Measurements from ENCODE around the gene IBA57. TPM values are rescaled to one million over a fixed set of nuclear protein-coding genes. Genes with fewer than 3 reads are reported as not detected.

The IBA57 gene
- total RNA-seq, 1 experiment from 2014 or later = 16.5 TPM

DNA sequence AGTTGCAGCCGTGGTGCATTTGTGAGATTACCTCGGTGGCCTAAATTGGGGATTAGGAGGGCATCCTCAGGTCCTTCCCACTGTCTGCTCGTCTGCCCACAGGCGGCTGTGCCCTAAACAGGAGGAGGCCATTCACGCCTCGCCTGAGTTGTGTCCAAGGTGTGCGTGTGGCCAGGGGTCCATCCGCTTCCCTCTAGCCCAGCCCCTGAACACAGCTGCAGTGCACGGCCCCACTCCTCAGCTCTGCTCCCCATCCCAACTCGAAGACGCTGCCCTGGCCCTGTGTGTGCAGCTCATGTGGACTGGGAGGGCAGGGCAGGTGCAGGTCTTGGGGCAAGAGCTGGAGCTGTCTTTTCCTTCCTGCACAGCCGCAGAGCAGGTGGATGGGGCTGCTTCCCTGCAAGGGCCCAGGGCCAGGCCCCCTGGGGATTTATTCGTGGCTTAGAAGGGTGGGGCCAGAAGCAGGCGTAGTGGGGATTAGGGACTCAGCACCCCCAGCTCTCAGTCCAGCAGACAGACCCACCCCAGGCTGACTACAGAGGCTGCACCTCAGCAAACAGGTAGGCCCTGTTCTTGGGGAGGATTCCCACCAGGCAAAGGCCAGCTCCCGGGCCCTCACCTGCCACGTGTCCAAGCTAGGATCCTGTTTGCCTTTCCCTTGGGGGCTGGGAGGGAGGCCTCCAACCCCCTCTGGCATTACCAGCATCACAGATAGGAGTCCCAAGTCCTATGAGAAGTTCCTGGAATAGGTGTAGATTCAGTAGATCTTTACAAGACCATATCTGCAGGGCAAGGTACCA is 21.2 kb upstream of the IBA57 start:
- DNase-seq (ENCODE audit: low spot score) = peak; percentile 30

DNA sequence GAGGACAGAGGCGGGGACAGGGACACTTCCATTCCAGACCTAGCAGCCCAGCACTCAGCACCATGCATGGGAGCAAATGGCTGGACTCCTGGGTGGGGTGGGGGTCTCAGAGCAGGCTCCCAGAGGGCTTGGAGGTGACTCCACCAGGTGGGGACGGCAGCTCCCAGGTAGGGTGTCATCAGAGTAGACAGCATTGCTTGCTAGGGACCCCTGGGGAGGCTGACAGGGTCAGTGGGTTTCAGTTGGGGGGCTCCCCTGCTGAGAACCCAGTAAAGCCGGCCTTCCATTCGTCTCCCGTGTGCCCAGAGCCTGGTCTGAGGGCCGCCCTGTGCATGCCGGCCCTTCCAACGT is 20.6 kb upstream of the IBA57 start:
- no peak for DNase-seq (ENCODE audit: low spot score)

DNA sequence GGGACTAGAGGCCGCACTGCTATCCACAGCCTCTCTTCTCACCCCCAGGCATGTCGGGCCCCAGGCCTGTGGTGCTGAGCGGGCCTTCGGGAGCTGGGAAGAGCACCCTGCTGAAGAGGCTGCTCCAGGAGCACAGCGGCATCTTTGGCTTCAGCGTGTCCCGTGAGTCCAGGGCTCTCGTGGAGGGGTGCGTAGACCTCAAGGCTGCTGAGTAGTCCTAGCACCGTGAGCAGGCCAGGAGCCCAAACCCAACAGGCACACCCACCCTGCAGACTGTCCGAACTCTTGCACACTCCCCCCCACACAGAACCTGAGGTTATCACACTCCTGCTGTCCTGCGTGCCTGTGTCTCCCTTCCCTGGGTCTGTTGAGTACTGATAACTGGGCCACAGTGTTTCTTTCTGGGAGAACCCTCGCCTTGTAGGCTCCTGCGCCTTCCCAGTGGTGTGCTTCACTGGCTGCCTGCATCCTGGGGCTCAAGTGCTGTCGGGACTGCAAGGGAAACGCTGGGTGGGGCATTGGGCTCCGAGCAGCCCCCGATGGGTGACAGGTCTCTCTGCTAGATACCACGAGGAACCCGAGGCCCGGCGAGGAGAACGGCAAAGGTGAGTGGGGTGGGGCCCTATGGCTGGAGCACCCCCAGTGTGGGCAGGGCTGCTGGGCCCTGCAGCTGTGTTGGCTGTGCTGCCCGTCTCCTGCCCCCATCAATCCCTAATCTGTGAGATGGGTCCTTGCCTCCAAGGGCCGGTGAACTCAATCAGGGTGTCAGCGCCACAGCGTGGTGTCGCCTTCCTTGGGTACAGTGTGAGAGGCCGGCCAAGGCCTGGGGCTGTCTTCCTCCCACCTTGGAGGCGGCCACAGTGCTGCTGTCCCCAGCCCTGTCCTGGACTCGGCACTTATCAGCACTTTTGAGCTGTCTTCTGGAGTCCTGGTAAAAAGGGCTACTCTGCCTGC is 19.9 kb upstream of the IBA57 start:
- DNase-seq (ENCODE audit: low spot score) = no peak

DNA sequence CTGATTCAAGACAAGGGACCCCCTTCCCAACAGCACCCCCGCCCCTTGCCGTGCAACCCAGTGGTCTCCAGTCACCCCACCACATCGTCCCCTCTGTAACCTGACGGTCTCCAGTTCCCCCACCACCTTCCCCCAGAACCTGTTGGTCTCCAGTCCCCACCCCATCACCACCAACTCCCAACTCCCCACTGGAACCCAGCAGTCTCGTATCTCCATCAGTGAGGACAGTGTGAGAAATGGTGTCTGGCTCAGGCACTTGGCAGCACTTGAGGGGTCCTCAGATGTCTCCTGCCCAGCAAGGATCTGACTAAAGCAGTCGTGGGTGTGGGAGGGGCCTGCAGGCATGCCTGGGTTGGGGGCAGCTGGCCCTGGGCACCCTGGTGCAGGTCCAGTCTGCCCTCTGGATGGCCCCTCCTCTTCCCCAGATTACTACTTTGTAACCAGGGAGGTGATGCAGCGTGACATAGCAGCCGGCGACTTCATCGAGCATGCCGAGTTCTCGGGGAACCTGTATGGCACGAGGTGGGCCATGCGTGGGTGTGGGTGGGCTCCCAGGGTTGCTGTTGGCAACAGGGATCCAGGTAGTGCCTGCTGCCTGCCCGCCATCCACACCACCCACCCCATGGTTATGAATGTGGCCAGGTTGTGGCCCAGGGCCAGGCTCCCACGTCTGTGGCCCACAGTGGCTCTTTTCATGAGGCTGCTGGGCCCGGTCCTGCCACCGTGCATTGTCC is 19.0 kb upstream of the IBA57 start:
- no peak for DNase-seq (ENCODE audit: low spot score)

DNA sequence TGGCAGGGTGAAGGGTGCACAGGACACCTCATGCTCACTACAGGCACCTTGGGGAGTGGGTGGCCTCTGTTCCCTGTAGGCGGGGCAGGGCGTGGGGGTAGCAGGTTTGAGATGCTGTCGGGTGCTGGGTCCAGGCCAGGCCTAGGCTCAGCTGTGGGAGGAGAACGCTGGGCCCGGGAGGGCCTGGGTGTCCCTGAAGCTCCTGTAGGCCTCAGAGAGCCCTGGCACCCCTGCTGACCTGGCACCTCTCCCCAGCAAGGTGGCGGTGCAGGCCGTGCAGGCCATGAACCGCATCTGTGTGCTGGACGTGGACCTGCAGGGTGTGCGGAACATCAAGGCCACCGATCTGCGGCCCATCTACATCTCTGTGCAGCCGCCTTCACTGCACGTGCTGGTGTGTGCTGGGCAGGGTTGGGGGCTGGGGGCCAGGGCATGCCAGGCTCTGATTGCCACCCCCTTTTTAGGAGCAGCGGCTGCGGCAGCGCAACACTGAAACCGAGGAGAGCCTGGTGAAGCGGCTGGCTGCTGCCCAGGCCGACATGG is 18.4 kb upstream of the IBA57 start:
- no peak for DNase-seq (ENCODE audit: low spot score)

DNA sequence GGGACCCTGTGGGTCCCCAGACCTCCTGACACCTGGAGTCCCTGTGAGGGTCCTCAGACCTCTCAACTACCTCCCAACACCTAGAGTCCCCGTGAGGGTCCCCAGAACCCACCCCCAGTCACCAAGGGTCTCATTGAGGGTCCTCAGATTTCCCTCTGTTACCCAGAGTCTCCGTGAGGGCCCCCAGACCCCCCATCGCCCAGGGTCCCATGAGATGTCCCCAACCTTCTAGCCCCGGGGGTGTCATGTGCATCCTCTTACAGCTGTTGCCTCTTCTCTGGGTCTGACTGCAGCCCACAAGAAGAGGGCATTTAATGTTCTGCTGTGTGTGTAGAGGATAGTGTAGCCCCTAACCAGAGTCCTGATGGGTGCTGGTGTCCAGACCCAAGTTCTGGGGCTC is 17.8 kb upstream of the IBA57 start:
- no peak for DNase-seq (ENCODE audit: low spot score)

DNA sequence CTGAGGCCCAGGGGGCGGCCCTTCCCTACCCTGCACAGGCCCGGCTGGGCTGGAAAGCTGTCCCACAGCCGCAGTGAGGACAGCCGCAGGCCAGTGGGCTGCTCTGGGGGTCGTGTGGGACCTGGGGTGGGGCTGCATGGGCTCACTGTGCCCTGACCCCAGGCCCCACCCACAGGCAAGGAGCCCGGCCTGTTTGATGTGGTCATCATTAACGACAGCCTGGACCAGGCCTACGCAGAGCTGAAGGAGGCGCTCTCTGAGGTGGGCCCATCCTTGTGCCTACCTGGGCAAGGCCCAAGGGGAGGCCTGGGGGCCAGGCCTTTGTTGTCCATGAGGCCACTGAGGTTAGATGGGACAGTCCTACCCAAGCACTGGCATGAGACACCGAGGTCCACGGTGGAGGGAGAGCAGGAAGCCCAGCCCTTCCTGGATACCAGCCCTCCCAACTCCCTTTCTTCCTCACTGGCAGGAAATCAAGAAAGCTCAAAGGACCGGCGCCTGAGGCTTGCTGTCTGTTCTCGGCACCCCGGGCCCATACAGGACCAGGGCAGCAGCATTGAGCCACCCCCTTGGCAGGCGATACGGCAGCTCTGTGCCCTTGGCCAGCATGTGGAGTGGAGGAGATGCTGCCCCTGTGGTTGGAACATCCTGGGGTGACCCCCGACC is 17.3 kb upstream of the IBA57 start:
- peak; percentile 62 for DNase-seq (ENCODE audit: low spot score)

DNA sequence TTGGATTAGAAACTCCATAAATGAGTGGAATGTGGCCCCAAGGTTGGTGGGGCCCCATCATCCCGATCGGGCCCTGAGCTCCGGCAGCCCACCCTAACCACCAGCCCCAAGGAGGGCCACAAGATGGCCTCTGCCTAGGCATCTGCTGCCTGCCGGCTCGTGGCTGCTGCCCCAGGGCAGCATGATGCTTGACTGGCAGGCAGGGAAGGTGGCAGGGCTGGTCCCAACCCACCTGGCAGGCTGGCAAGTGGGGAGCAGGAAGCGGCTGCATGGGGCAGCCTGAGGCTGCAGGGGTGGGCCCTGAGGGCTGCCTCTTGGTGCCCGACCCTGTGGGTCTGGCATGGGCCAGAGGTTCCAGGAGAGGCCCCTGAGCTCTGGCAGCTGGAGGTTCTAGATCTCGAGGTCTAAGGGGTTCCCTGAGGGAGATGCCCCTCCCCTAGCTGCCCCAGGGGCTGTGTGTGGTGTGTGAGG is 16.6 kb upstream of the IBA57 start:
- peak; percentile 65 for DNase-seq (ENCODE audit: low spot score)

DNA sequence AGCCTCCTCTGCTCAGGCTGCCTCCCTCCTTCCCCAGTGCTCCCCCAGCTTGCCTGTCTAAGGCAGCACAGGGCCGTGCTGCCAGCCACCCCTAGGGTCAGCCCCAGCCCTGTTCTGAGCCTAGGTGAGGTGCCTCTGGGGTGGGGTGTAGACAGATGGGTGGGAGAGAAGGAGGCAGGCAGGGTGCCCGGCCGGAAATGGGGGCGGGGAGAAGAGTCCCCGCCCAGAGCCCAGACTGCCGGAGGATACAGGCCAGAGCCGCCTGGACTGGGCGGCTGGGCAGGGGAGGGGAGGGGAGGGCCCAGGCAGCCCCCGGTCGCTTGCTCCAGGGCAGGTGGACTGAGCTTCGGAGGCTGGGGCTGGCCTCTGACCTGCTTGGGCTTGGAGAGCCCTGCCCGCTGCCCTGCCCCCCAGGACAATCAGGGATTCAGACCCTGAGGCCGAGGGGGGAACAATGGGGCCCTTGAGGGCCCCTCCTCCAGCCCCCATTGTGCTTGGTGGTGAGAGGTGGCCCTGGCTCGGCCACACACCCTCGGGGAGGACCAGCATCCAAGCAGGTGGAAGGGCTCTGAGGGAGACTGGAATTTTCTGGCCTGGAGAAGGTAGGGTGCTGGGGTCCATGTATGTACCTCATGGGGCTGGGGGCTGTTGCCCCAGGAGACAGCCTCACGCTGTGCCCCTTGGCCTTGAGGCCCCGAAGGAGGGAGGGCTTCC is 16.0 kb upstream of the IBA57 start, which contains the start of gene GJC2:
TSS of gene GJC2 (plus strand) at position 525 of the 714 bp plus-strand sequence. CDS start 7,829 bp downstream, outside the sequence.
- DNase-seq (ENCODE audit: low spot score) = peak; percentile 87

DNA sequence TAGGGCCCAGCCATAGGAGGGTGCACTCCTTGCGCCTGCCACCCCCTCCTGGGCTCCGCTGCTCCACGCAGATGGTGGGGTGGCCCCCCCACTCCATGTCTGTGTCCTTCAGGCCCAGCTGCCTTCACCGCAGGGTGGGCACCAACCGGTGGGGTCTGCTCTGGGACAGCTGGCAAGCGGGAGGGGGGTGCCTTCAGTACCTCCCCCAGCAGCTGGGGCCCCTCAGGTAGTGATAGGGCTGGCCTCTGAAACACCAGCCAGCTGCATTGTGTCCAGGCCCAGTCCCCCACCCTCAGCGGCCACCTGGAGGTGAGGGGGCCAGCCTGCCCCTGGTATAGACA is 15.5 kb upstream of the IBA57 start:
- no peak for DNase-seq (ENCODE audit: low spot score)

DNA sequence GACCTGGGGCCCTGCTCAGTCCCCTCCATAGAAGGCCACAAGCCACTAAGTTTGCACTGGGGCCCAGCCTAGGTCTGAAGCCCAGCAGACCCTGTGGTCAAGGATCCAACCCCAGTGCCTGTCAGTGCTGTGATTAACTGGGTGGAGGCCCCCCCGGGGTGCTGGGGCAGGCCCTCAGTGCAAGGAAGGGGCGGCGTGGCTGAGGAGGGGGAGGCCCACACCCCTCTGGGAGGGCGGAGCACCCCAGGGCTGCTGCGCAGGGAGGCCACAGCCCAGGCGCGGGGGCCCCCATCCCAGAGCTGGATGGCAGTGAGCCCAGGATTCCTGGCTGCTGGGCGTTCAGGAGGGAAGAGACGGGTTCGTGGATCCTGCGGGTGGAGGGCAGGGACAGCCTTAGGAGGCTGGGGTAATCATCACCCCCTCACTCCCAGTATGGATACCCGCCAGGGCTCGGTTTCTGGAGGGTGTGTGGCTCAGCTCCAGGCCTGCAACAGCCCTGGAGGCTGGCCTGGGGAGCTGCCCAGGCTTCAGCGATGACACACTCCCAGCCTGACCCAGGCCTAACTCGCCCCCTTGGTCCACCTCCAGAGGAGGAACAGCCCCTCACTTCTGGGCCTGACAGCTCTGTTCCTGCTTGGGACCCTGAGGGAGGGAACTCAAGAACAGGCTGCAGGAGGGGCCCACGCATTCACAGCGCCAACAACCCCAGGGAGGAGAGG is 15.0 kb upstream of the IBA57 start:
- DNase-seq (ENCODE audit: low spot score) = peak; percentile 22

DNA sequence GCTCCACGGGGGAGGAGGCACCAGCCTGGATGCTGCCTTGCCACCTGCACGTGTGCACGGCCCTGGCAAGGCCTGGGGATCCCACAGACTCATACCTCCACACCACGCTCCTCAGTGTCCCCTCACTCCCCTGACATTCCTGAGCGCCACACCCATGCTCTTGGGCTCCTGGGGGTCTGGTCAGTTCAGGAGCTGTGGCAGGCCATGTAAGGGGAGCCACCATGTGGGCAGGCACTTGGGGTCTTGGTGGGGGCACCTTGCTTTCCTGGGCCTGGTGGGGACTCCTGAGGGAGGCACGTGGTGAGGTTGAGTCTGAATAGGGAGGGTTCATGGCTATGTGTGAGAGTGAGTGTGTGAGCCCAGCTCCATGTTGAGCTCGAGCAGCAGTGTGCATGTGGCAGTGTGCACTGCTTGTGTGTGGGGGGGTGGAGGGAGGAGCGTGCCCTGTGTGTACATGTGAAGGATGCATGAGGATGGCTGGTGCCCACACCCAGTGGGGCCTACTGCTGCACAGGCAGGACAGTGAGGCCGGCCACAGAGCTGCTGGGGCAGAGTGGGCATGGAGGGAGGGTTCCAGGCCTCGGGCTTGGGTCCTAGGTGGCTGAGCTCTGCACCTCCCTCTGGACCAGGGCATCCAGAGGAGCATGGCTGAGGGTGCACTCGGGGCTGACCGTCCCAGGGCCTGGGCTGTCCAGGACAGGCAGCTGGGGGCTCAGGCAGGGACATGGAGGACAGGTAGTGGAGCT is 14.3 kb upstream of the IBA57 start:
- no peak for DNase-seq (ENCODE audit: low spot score)

DNA sequence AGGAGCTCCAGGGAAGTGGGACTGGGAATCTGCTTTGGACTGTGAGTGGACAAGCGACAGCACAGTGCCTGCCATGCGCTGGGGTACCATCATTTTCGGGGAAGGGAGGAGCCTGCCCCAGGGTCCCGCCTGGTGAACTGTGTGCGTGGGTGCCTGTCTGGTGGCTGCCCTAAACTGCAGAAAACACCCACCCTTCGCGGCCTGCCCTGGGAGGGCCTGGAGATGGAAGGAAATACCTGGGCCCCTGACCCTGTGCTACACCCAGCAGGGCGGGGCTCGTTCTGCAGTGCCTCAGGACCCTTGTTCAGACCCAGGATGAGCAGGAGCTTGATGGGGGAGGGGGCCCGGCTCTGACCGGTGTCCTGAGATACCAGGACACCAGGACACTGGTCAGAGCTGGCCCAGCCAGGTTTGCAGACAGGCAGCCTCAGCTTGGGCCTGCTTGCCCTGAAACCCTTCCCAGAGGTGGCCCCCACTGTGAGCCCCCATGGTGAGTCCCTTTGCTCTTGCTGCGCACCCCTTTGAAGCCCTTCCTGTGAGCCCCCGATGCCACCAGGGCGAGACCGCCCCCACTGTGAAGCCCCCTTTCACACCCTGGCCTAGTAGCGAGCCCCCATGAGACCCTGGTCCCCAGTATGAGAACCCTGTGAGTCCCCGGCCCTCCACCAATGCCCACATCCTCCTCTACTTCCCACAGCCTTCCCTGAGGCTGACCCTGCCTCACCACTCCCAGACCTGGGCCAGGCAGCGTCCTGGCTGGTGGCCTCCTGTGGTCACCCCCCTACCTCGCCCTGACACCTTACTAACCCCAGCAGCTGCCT is 13.3 kb upstream of the IBA57 start:
- no peak for DNase-seq (ENCODE audit: low spot score)

DNA sequence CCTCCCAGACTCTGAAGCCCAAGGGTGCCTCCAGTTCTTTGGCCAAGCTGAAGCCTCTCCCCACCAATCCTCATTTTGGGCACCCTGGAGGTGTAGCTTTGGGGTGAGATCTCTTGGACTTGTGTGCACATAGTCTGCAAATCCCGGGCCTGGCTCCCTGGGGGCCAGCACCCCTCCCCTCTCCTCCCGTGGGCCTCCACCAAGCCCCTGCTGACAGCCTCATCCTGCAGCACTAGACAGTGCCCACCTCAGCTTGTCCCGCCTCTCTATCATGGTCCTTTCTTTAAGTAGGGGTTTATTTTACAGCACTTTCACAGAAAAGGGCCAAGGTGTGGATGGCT is 12.7 kb upstream of the IBA57 start:
- no peak for DNase-seq (ENCODE audit: low spot score)

DNA sequence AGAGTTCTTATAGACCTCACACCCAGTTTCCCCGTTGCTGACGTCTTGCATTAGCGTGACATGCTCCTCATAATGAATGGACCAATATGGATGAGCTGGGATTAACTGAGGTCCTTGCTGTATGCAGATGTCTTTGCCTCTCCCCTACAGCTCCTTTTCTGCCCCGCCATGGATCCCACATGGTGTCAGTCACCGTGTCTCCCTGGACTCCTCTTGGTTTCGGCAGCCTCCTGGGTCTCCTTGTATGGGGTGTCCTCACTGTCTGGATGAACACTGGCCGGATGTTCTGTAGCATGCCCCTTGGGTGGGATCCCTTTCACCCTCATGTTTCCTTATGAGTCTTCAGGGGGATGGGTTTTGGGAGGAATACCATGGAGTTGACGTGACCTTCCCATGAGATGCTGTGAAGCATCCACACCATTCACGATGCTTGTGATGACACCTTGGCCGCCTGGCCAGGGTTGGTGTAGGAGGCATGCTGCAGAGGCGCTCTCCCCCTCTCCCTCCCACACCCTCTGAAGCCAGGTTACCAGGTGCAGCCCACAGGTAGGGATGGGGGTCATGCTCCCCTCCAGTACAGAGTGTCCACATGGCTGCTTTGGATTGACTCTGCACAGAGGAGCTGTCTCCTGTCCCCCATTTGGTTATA is 11.5 kb upstream of the IBA57 start:
- no peak for DNase-seq (ENCODE audit: low spot score)

DNA sequence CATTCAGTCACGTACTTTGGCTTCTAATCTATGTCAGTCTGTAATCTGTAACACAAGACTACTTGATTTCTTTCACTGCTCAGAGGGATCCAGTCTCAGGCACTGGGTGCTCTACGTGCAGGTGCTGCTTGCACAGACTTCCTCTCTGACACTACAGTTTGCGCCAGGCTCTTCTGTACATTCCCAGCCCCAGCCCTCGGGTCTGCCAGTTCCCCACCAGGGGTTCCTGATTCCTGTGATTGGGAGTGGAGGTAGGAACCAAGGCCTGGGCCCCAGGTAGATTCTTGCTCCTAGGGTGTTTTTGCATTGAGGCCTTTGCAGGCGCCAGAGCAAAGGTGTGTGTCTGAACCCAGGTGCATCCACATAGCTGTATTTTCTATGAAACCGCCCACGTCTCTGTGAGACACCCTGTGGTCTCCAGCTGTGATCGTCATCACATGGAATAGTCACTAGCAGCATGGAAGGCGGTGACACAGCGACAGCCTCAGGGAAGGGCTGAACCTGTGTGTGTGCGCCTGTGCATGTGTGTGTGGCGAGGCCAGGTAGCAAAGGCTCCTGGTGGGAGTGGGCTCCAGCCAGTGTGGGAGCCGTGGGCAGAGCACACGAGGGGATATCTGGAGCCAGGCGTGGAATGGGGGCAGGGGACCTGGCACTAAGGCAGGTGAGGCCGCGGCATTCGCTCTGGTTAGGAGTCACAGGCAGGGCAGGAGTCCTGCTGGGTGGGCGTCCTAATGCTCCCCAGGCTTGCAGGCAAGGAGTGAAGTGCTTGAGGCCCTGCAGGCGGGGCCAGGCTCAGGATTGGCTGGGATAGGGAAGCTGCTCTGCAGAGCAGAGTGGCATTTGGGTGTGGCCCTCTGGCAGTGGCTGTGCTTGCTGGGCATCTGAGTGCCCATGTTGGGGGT is 10.7 kb upstream of the IBA57 start:
- DNase-seq (ENCODE audit: low spot score) = no peak
